Osteoblast (primary cell): Measurements from ENCODE around the gene AMMECR1. TPM values are rescaled to one million over a fixed set of nuclear protein-coding genes. Genes with fewer than 3 reads are reported as not detected.
A peak's percentile ranks its signal among the peaks of the same experiment; 100 is the strongest.

Experiments
- DNase-seq: peaks from one replicate; pipeline ENCODE4 v3.0.0; 2011; ENCODE audit warnings: low spot score, mixed read lengths; ENCODE audit not compliant: insufficient read length; ENCODE audit errors: missing footprints
- H2AFZ ChIP-seq: 2 replicates; pipeline ENCODE4 v1.6.0; 2011; ENCODE audit warnings: mild to moderate bottlenecking, low read length
- H3K27ac ChIP-seq: 2 replicates; pipeline ENCODE4 v1.5.1; 2011; ENCODE audit warnings: mild to moderate bottlenecking, low read depth, low read length, moderate library complexity
- H3K27me3 ChIP-seq: 2 replicates; pipeline ENCODE4 v1.6.0; 2012; ENCODE audit warnings: mild to moderate bottlenecking, control low read depth, inconsistent platforms, low read length, moderate library complexity; ENCODE audit not compliant: insufficient read depth
- H3K36me3 ChIP-seq: 2 replicates; pipeline ENCODE4 v1.5.1; 2011; ENCODE audit warnings: mild to moderate bottlenecking, low read length, control low read depth, moderate library complexity; ENCODE audit not compliant: insufficient read depth
- H3K4me1 ChIP-seq: 2 replicates; pipeline ENCODE4 v1.5.1; 2011; ENCODE audit warnings: mild to moderate bottlenecking, low read length, control low read depth, moderate library complexity; ENCODE audit not compliant: insufficient read depth
- H3K4me2 ChIP-seq: 2 replicates; pipeline ENCODE4 v1.6.0; 2011; ENCODE audit warnings: mild to moderate bottlenecking, low read length; ENCODE audit not compliant: insufficient read depth
- H3K4me3 ChIP-seq: fragments of 200-600 bp; sonication (generic); 3 replicates; pipeline ENCODE4 v1.5.1; 2012; ENCODE audit warnings: mild to moderate bottlenecking, low read length, inconsistent platforms; ENCODE audit not compliant: insufficient read depth
- H3K79me2 ChIP-seq: 2 replicates; pipeline ENCODE4 v1.6.0; 2012; ENCODE audit warnings: mild to moderate bottlenecking, low read length, control low read depth, inconsistent platforms; ENCODE audit not compliant: insufficient read depth
- H3K9me3 ChIP-seq: 2 replicates; pipeline ENCODE4 v1.5.1; 2011; ENCODE audit warnings: low read depth, low read length, control low read depth
- H4K20me1 ChIP-seq: 2 replicates; pipeline ENCODE4 v1.6.0; 2012; ENCODE audit warnings: mild to moderate bottlenecking, low read length, control low read depth; ENCODE audit not compliant: insufficient read depth
- CTCF ChIP-seq: IDR thresholded peaks from 2 replicates; pipeline ENCODE4 v1.5.1; 2011; ENCODE audit warnings: mild to moderate bottlenecking, low read depth, low read length, moderate library complexity; ENCODE audit errors: extremely low read depth
- total RNA-seq: library from RNA; depleted of rRNA; stranded (reverse); fragments of >200 nt; gene quantifications from 2 replicates; pipeline ENCODE4 v1.2.3, GENCODE V29; 2012

Gene AMMECR1
- total RNA-seq, 1 donor, result 14.5 TPM

- no peak for TF ChIP-seq CTCF
- H3K4me1 ChIP-seq, result peaks cover 11% of the 10 kb centered on the region
Observed at GRCh38 chrX:110318664-110318968, 731 bp upstream of the AMMECR1 start.

GRCh38 chrX:110317061-110317819 lies 645 bp downstream of the AMMECR1 start:
- TF ChIP-seq CTCF, result no peak
- DNase-seq, result peak; percentile 75
- peaks cover 54% of the 10 kb centered on the region for H3K79me2 ChIP-seq
- H3K36me3 ChIP-seq, result no peaks in the 10 kb centered on the region
- peak overlapping the region; percentile 82 for H3K4me3 ChIP-seq
- H3K27me3 ChIP-seq, result peaks cover 7% of the 10 kb centered on the region
- peaks cover 11% of the 10 kb centered on the region for H3K4me1 ChIP-seq
- peak overlapping the region; percentile 56 for H2AFZ ChIP-seq
- peaks cover 19% of the 10 kb centered on the region for H4K20me1 ChIP-seq
- H3K27ac ChIP-seq, result peak overlapping the region; percentile 70
- H3K4me2 ChIP-seq, result peak overlapping the region; percentile 81
- no peaks in the 10 kb centered on the region for H3K9me3 ChIP-seq

More at GRCh38 chrX:110318664-110318968, 731 bp upstream of the AMMECR1 start:
- Histone ChIP-seq H3K79me2 (peaks cover 40% of the 10 kb centered on the region), H3K4me3 (peak overlapping the region; percentile 82), H2AFZ (peak overlapping the region; percentile 77), H3K36me3 (no peaks in the 10 kb centered on the region), H3K9me3 (no peaks in the 10 kb centered on the region), H3K27me3 (peaks cover 8% of the 10 kb centered on the region), H4K20me1 (peaks cover 14% of the 10 kb centered on the region), H3K4me2 (peak overlapping the region; percentile 76), H3K27ac (peak overlapping the region; percentile 80)
- DNase-seq, result no peak

- peaks cover 62% of the 10 kb centered on the region for H3K79me2 ChIP-seq
- H3K27me3 ChIP-seq, result peaks cover 7% of the 10 kb centered on the region
- H2AFZ ChIP-seq, result no peak overlapping the region
- DNase-seq, result peak; percentile 56
- H3K27ac ChIP-seq, result peak overlapping the region; percentile 70
- H3K36me3 ChIP-seq, result no peaks in the 10 kb centered on the region
- H3K9me3 ChIP-seq, result no peaks in the 10 kb centered on the region
- H3K4me1 ChIP-seq, result peaks cover 11% of the 10 kb centered on the region
- peaks cover 19% of the 10 kb centered on the region for H4K20me1 ChIP-seq
- no peak for TF ChIP-seq CTCF
- H3K4me2 ChIP-seq, result peak overlapping the region; percentile 81
- peak overlapping the region; percentile 82 for H3K4me3 ChIP-seq
Observed at GRCh38 chrX:110316351-110317060, 1.4 kb downstream of the AMMECR1 start.

- no peaks in the 10 kb centered on the region for H3K36me3 ChIP-seq
- DNase-seq, result peak; percentile 25
- peak overlapping the region; percentile 81 for H3K4me2 ChIP-seq
- peak overlapping the region; percentile 70 for H3K27ac ChIP-seq
- peaks cover 71% of the 10 kb centered on the region for H3K79me2 ChIP-seq
- peaks cover 7% of the 10 kb centered on the region for H3K27me3 ChIP-seq
- peaks cover 11% of the 10 kb centered on the region for H3K4me1 ChIP-seq
- no peak overlapping the region for H2AFZ ChIP-seq
- peaks cover 22% of the 10 kb centered on the region for H4K20me1 ChIP-seq
- TF ChIP-seq CTCF, result no peak
- peak overlapping the region; percentile 82 for H3K4me3 ChIP-seq
- H3K9me3 ChIP-seq, result no peaks in the 10 kb centered on the region
Observed at GRCh38 chrX:110315551-110315950, 2.3 kb downstream of the AMMECR1 start.
